ENCODE results near the gene IL17RE. TPM values are rescaled to one million over a fixed set of nuclear protein-coding genes. Genes with fewer than 3 reads are reported as not detected.

The IL17RE gene
- total RNA-seq, 1 experiment from 2014 or later, result not detected

DNA sequence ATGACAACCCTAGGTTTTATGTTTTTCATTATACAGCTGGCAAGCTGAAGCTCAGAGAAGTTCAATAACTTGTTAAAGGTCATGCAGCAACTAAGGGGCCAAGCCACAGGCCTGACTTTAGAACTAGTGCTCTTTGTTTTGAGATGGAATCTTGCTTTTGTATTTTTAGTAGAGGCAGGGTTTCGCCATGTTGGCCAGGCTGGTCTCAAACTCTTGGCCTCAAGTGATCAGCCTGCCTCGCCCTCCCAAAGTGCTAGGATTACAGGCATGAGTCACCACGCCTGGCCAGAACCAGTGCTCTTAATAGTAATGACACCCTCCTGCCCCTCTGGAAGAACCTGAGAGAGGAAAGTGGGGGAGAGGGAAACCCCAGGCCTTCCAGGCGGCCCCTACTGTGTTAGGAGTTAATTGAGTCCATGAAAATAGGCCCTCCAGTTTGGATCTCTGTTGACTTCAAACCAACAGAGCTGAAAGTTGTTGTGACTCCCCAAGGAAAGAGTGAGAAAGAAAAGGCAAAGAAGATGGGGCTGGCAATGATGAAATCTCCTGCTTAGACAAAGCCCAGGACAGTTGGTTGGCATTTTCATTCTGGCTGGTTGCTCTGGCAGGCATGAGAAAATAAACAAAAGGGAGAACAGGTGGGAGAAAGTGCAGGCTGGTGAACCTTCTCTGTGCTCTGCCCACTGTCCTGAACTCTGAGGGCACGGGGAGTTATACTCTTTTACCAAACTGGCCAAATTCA is 53.1 kb downstream of the IL17RE start:
- H2AFZ ChIP-seq (ENCODE audit: low read length), result no peak overlapping the region
- no peak overlapping the region for H3K27ac ChIP-seq (ENCODE audit: low read length)
- H3K4me3 ChIP-seq (ENCODE audit: low read length), result no peak overlapping the region
- H3K79me2 ChIP-seq (ENCODE audit: low read length), result no peaks in the 10 kb centered on the region
- H3K4me1 ChIP-seq (ENCODE audit: low read length), result peaks cover 12% of the 10 kb centered on the region
- H3K9me3 ChIP-seq (ENCODE audit: low read length), result no peaks in the 10 kb centered on the region
- no peak overlapping the region for H3K9ac ChIP-seq (ENCODE audit: low read length)
- H3K36me3 ChIP-seq (ENCODE audit: insufficient read depth, low read length), result no peaks in the 10 kb centered on the region
- H3K9me2 ChIP-seq (replicated peaks; ENCODE audit: insufficient read depth, low read length), result no peaks in the 10 kb centered on the region
- no peak overlapping the region for H3K4me2 ChIP-seq (ENCODE audit: low read depth, low read length, poor library complexity, severe bottlenecking)
- DNase-seq, result no peak
- H3K27me3 ChIP-seq (ENCODE audit: low read length), result no peaks in the 10 kb centered on the region
- H4K20me1 ChIP-seq (ENCODE audit: insufficient read depth, low read depth, low read length), result no peaks in the 10 kb centered on the region

DNA sequence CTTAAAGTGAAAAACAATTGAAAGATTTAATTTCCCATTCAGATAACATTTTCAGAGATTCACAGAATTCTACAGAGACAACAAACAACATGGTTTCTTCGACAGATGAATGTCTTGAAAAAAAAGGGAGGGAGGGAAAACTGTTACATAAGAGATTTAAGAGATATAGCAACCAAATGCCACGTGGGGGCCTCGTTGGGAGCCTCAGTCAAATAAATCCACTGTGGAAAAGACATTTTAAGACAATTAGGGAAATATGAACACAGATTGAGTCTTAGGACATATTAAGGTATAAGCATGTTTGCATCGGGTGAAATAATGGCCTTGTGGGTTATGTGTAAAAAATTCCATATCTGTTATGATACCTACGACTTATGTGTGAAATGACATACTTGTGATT is 54.6 kb downstream of the IL17RE start:
- no peaks in the 10 kb centered on the region for H3K4me1 ChIP-seq (ENCODE audit: low read length)
- no peak overlapping the region for H3K9ac ChIP-seq (ENCODE audit: low read length)
- no peaks in the 10 kb centered on the region for H3K27me3 ChIP-seq (ENCODE audit: low read length)
- H4K20me1 ChIP-seq (ENCODE audit: insufficient read depth, low read depth, low read length), result no peaks in the 10 kb centered on the region
- no peak overlapping the region for H2AFZ ChIP-seq (ENCODE audit: low read length)
- H3K4me2 ChIP-seq (ENCODE audit: low read depth, low read length, poor library complexity, severe bottlenecking), result no peak overlapping the region
- no peaks in the 10 kb centered on the region for H3K9me3 ChIP-seq (ENCODE audit: low read length)
- DNase-seq, result no peak
- H3K9me2 ChIP-seq (replicated peaks; ENCODE audit: insufficient read depth, low read length), result no peaks in the 10 kb centered on the region
- no peak overlapping the region for H3K4me3 ChIP-seq (ENCODE audit: low read length)
- H3K79me2 ChIP-seq (ENCODE audit: low read length), result no peaks in the 10 kb centered on the region
- no peaks in the 10 kb centered on the region for H3K36me3 ChIP-seq (ENCODE audit: insufficient read depth, low read length)
- no peak overlapping the region for H3K27ac ChIP-seq (ENCODE audit: low read length)

DNA sequence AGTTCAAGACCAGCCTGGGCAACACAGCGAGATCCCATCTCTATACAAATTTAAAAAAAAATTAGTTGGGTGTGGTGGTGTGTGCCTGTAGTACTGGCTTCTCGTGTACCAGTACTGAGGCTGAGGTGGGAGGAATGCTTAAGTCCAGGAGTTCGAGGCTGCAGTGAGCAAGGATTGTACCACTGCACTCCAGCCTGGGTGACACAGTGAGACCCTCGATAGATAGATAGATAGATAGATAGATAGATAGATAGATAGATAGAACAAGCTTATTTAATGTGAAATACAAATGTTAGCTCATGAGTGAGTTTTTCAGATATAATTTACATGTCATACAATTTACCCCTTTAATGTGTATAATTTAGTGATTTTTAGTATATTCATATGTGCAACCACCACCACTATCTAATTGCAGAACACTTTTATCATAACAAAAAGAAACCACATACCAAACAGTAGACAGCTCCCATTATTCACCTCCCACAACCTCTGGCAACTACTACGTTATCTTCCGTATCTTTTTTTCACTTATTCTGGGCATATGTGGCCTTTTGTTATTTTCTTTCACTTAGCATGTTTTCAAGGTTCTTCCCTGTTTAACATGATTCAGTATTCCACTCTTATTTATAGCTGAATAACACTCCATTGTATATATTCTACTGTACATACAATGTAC is 62.7 kb downstream of the IL17RE start:
- H4K20me1 ChIP-seq (ENCODE audit: insufficient read depth, low read depth, low read length), result no peaks in the 10 kb centered on the region
- H3K27me3 ChIP-seq (ENCODE audit: low read length), result no peaks in the 10 kb centered on the region
- H2AFZ ChIP-seq (ENCODE audit: low read length), result no peak overlapping the region
- no peaks in the 10 kb centered on the region for H3K79me2 ChIP-seq (ENCODE audit: low read length)
- no peak overlapping the region for H3K4me3 ChIP-seq (ENCODE audit: low read length)
- DNase-seq, result no peak
- no peak overlapping the region for H3K27ac ChIP-seq (ENCODE audit: low read length)
- H3K9me3 ChIP-seq (ENCODE audit: low read length), result no peaks in the 10 kb centered on the region
- no peaks in the 10 kb centered on the region for H3K9me2 ChIP-seq (replicated peaks; ENCODE audit: insufficient read depth, low read length)
- no peaks in the 10 kb centered on the region for H3K4me1 ChIP-seq (ENCODE audit: low read length)
- H3K36me3 ChIP-seq (ENCODE audit: insufficient read depth, low read length), result peaks cover 14% of the 10 kb centered on the region
- no peak overlapping the region for H3K9ac ChIP-seq (ENCODE audit: low read length)
- no peak overlapping the region for H3K4me2 ChIP-seq (ENCODE audit: low read depth, low read length, poor library complexity, severe bottlenecking)

Small RNA genes lying within 50 kb of the gene (small RNA-seq; reads per million reads assigned to genes)
- gene RNU6-882P, result not detected

Other genes with a start within 250 kb of the IL17RE start
- 0.18 TPM in 1 of 2 replicates, not detected in the other for gene CPNE9, start 199.0 kb upstream of the IL17RE start, total RNA-seq (2014; rRNA removed; shearing (Covaris generic); ENCODE audit: low replicate concordance)
- gene BRPF1, start 171.1 kb upstream of the IL17RE start, total RNA-seq (2014; rRNA removed; shearing (Covaris generic); ENCODE audit: low replicate concordance), result 14.5 and 28.2 TPM in 2 replicates
- 22.1 and 48.7 TPM in 2 replicates for gene OGG1, start 152.9 kb upstream of the IL17RE start, total RNA-seq (2014; rRNA removed; shearing (Covaris generic); ENCODE audit: low replicate concordance)
- gene CAMK1, start 132.9 kb upstream of the IL17RE start, total RNA-seq (2014; rRNA removed; shearing (Covaris generic); ENCODE audit: low replicate concordance), result 41.6 and 86.6 TPM in 2 replicates
- 80.2 and 122 TPM in 2 replicates for gene TADA3, start 110.4 kb upstream of the IL17RE start, total RNA-seq (2014; rRNA removed; shearing (Covaris generic); ENCODE audit: low replicate concordance)
- gene ARPC4, start 109.8 kb upstream of the IL17RE start, total RNA-seq (2014; rRNA removed; shearing (Covaris generic); ENCODE audit: low replicate concordance), result 102 and 123 TPM in 2 replicates
- gene TTLL3, start 92.6 kb upstream of the IL17RE start, total RNA-seq (2014; rRNA removed; shearing (Covaris generic); ENCODE audit: low replicate concordance), result 79.3 and 84.6 TPM in 2 replicates
- 49.9 and 62.5 TPM in 2 replicates for gene RPUSD3, start 58.8 kb upstream of the IL17RE start, total RNA-seq (2014; rRNA removed; shearing (Covaris generic); ENCODE audit: low replicate concordance)
- gene CIDEC, start 22.6 kb upstream of the IL17RE start, total RNA-seq (2014; rRNA removed; shearing (Covaris generic); ENCODE audit: low replicate concordance), result not detected in 2 replicates
- 33.5 and 39.2 TPM in 2 replicates for gene JAGN1, start 12.2 kb upstream of the IL17RE start, total RNA-seq (2014; rRNA removed; shearing (Covaris generic); ENCODE audit: low replicate concordance)
- gene IL17RC, start 14.2 kb downstream of the IL17RE start, total RNA-seq (2014; rRNA removed; shearing (Covaris generic); ENCODE audit: low replicate concordance), result 0.54 and 2.5 TPM in 2 replicates
- gene CRELD1, start 31.0 kb downstream of the IL17RE start, total RNA-seq (2014; rRNA removed; shearing (Covaris generic); ENCODE audit: low replicate concordance), result 5.6 and 33.7 TPM in 2 replicates
- 1.0 and 2.1 TPM in 2 replicates for gene PRRT3, start 49.6 kb downstream of the IL17RE start, total RNA-seq (2014; rRNA removed; shearing (Covaris generic); ENCODE audit: low replicate concordance)
- 26.9 and 50.1 TPM in 2 replicates for gene EMC3, start 84.0 kb downstream of the IL17RE start, total RNA-seq (2014; rRNA removed; shearing (Covaris generic); ENCODE audit: low replicate concordance)
- 33.0 and 67.8 TPM in 2 replicates for gene FANCD2, start 123.6 kb downstream of the IL17RE start, total RNA-seq (2014; rRNA removed; shearing (Covaris generic); ENCODE audit: low replicate concordance)
- gene FANCD2OS, start 205.4 kb downstream of the IL17RE start, total RNA-seq (2014; rRNA removed; shearing (Covaris generic); ENCODE audit: low replicate concordance), result not detected in 2 replicates
- 103 and 121 TPM in 2 replicates for gene BRK1, start 212.8 kb downstream of the IL17RE start, total RNA-seq (2014; rRNA removed; shearing (Covaris generic); ENCODE audit: low replicate concordance)
- gene VHL, start 238.9 kb downstream of the IL17RE start, total RNA-seq (2014; rRNA removed; shearing (Covaris generic); ENCODE audit: low replicate concordance), result 77.7 and 81.9 TPM in 2 replicates

Data from Karpas-422 (cell line).